ENCODE measurements around the gene TEX2. TPM values are rescaled to one million over a fixed set of nuclear protein-coding genes. Genes with fewer than 3 reads are reported as not detected.

The TEX2 gene
- total RNA-seq, 1 experiment from 2014 or later = 10.8 TPM

DNA sequence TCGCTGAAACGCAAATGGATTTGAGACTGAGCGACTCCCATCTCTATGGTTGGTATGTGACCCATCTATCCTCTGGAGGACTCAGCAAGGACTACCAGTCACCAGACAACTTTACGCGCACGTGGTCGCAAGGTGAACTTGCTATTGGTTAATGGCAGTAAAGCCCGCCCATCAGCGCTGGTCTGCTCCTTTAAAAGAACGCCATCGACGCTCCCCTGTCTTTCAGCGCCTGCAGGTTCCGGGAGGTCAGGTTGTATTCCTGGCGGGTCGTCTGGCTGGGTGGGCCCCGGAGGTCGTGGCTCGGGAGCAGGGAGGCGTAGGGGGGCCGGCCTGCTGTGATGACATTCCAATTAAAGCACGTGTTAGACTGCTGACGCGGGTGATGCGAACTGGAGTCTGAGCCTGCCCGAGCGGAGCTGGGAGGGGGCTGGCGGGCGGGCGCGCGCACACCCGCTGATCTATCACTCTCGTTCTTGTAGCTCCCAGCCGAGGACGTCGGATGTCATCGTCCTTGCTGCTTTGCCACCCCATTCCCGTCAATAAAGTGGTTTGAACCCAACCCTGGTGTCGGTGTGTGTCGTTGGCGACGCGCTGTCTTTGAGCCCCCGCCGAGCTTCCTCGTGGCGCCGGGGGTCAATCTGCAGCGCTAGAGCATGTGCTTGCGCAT lies 117.2 kb downstream of the TEX2 start (continued):
- TF ChIP-seq SP1 (CRISPR knock-in tag; conservative IDR thresholded peaks at IDR 0.05) (peak; percentile 81), MXD4 (CRISPR knock-in tag; IDR thresholded peaks at IDR 0.05; ENCODE audit: borderline replicate concordance) (no peak), USF2 (CRISPR knock-in tag; IDR thresholded peaks at IDR 0.05) (peak; percentile 99), RORB (CRISPR knock-in tag; IDR thresholded peaks at IDR 0.05) (peak; percentile 82; the same call in 1 of the 2 replicates), TP53 (CRISPR knock-in tag; IDR thresholded peaks at IDR 0.05) (peak; percentile 69; the same call in 1 of the 2 replicates), PRRX2 (CRISPR knock-in tag; IDR thresholded peaks at IDR 0.05) (peak; percentile 89; the same call in 1 of the 2 replicates), USF1 (CRISPR knock-in tag; IDR thresholded peaks at IDR 0.05) (peak; percentile 99), ZSCAN18 (CRISPR knock-in tag; IDR thresholded peaks at IDR 0.05) (no peak), TCF7 (CRISPR knock-in tag; IDR thresholded peaks at IDR 0.05; ENCODE audit: low read depth) (peak; percentile 80; the same call in 1 of the 2 replicates), IRF2 (CRISPR knock-in tag; IDR thresholded peaks at IDR 0.05; ENCODE audit: borderline replicate concordance, low read depth) (no peak), ZNF317 (CRISPR knock-in tag; IDR thresholded peaks at IDR 0.05; ENCODE audit: borderline replicate concordance, low read depth) (no peak), ZNF219 (CRISPR knock-in tag; IDR thresholded peaks at IDR 0.05; ENCODE audit: borderline replicate concordance) (no peak), ATF1 (CRISPR knock-in tag; IDR thresholded peaks at IDR 0.05) (no peak), JUN (CRISPR knock-in tag; IDR thresholded peaks at IDR 0.05) (peak; percentile 65), ZBTB21 (CRISPR knock-in tag; IDR thresholded peaks at IDR 0.05; ENCODE audit: borderline replicate concordance) (0 out of 2 replicates have a peak, but pooled peaks have one; percentile 25), MAX (CRISPR knock-in tag; IDR thresholded peaks at IDR 0.05) (peak; percentile 73), CTCF (IDR thresholded peaks at IDR 0.05) (no peak), NR1H2 (CRISPR knock-in tag; IDR thresholded peaks at IDR 0.05) (no peak), NR2C2 (CRISPR knock-in tag; IDR thresholded peaks at IDR 0.05) (no peak), EMX1 (CRISPR knock-in tag; IDR thresholded peaks at IDR 0.05) (no peak; the same call in 1 of the 2 replicates), MLX (CRISPR knock-in tag; IDR thresholded peaks at IDR 0.05) (no peak)
- TF ChIP-seq, protein P1, sequence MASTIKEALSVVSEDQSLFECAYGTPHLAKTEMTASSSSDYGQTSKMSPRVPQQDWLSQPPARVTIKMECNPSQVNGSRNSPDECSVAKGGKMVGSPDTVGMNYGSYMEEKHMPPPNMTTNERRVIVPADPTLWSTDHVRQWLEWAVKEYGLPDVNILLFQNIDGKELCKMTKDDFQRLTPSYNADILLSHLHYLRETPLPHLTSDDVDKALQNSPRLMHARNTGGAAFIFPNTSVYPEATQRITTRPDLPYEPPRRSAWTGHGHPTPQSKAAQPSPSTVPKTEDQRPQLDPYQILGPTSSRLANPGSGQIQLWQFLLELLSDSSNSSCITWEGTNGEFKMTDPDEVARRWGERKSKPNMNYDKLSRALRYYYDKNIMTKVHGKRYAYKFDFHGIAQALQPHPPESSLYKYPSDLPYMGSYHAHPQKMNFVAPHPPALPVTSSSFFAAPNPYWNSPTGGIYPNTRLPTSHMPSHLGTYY (CRISPR knock-in tag; IDR thresholded peaks at IDR 0.05) = peak; percentile 72
- TF ChIP-seq, protein P2, sequence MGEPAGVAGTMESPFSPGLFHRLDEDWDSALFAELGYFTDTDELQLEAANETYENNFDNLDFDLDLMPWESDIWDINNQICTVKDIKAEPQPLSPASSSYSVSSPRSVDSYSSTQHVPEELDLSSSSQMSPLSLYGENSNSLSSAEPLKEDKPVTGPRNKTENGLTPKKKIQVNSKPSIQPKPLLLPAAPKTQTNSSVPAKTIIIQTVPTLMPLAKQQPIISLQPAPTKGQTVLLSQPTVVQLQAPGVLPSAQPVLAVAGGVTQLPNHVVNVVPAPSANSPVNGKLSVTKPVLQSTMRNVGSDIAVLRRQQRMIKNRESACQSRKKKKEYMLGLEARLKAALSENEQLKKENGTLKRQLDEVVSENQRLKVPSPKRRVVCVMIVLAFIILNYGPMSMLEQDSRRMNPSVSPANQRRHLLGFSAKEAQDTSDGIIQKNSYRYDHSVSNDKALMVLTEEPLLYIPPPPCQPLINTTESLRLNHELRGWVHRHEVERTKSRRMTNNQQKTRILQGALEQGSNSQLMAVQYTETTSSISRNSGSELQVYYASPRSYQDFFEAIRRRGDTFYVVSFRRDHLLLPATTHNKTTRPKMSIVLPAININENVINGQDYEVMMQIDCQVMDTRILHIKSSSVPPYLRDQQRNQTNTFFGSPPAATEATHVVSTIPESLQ (CRISPR knock-in tag; IDR thresholded peaks at IDR 0.05) = 0 out of 2 replicates have a peak, but pooled peaks have one; percentile 68
- TF ChIP-seq, protein P3, sequence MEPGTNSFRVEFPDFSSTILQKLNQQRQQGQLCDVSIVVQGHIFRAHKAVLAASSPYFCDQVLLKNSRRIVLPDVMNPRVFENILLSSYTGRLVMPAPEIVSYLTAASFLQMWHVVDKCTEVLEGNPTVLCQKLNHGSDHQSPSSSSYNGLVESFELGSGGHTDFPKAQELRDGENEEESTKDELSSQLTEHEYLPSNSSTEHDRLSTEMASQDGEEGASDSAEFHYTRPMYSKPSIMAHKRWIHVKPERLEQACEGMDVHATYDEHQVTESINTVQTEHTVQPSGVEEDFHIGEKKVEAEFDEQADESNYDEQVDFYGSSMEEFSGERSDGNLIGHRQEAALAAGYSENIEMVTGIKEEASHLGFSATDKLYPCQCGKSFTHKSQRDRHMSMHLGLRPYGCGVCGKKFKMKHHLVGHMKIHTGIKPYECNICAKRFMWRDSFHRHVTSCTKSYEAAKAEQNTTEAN (CRISPR knock-in tag; IDR thresholded peaks at IDR 0.05) = peak; percentile 90
- TF ChIP-seq, protein P4, sequence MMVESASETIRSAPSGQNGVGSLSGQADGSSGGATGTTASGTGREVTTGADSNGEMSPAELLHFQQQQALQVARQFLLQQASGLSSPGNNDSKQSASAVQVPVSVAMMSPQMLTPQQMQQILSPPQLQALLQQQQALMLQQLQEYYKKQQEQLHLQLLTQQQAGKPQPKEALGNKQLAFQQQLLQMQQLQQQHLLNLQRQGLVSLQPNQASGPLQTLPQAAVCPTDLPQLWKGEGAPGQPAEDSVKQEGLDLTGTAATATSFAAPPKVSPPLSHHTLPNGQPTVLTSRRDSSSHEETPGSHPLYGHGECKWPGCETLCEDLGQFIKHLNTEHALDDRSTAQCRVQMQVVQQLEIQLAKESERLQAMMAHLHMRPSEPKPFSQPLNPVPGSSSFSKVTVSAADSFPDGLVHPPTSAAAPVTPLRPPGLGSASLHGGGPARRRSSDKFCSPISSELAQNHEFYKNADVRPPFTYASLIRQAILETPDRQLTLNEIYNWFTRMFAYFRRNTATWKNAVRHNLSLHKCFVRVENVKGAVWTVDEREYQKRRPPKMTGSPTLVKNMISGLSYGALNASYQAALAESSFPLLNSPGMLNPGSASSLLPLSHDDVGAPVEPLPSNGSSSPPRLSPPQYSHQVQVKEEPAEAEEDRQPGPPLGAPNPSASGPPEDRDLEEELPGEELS (CRISPR knock-in tag; IDR thresholded peaks at IDR 0.05) = 0 out of 2 replicates have a peak, but pooled peaks have one; percentile 15

Measured in WTC11 (cell line).